ENCODE results near the gene GREB1L.

The GREB1L gene

DNA sequence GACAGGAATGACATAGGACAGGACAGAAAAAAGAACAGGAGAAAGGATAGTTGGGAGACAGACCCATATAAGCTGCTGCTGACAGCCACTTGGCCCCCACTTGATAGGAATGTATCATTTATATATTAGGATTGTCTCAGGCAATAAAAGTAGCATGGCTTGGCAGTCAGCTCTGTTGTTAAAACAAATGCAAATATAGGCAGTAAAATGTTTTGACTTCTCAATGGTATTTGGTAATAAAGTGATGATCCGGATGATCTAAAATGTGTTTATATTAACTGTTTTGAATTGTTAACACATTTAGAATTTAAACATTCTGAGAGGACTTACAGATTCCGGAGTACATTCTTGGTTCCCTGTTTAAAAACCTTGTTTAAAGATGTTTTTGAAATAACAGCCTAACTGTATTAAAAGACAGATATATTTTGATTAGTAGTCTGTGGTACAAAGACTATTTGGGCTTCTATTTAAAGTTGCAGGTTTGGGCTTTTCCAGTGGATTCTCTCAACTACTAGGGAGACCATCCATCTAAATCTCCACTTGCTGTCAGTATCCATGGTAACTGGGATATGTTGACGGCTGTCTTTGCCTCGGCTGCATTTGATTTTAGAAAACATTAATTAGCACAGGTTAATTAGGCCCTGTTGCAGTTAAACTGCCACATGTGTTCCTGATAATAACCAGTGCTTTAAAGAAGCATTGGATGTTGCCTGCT, 210.9 kb downstream of the GREB1L start:
- no peaks in the 10 kb centered on the region for H3K9me3 ChIP-seq (ENCODE audit: low read length)
- no peaks in the 10 kb centered on the region for H3K27me3 ChIP-seq (ENCODE audit: insufficient read depth, low read length)
- H2AFZ ChIP-seq (ENCODE audit: low read length) = no peak overlapping the region
- no peak overlapping the region for H3K4me3 ChIP-seq (ENCODE audit: low read depth, low read length, poor library complexity, severe bottlenecking)
- H3K79me2 ChIP-seq (ENCODE audit: insufficient read depth, low read length) = no peaks in the 10 kb centered on the region
- H3K36me3 ChIP-seq (ENCODE audit: insufficient read depth, low read length) = no peaks in the 10 kb centered on the region
- TF ChIP-seq EZH2 (IDR thresholded peaks at IDR 0.05; ENCODE audit: borderline replicate concordance, low read length) = no peak
- TF ChIP-seq, protein P1, sequence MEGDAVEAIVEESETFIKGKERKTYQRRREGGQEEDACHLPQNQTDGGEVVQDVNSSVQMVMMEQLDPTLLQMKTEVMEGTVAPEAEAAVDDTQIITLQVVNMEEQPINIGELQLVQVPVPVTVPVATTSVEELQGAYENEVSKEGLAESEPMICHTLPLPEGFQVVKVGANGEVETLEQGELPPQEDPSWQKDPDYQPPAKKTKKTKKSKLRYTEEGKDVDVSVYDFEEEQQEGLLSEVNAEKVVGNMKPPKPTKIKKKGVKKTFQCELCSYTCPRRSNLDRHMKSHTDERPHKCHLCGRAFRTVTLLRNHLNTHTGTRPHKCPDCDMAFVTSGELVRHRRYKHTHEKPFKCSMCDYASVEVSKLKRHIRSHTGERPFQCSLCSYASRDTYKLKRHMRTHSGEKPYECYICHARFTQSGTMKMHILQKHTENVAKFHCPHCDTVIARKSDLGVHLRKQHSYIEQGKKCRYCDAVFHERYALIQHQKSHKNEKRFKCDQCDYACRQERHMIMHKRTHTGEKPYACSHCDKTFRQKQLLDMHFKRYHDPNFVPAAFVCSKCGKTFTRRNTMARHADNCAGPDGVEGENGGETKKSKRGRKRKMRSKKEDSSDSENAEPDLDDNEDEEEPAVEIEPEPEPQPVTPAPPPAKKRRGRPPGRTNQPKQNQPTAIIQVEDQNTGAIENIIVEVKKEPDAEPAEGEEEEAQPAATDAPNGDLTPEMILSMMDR (IDR thresholded peaks at IDR 0.05; ENCODE audit: low read length) = no peak
- H4K20me1 ChIP-seq (ENCODE audit: insufficient read depth, low read length) = no peaks in the 10 kb centered on the region
- H3K27ac ChIP-seq (ENCODE audit: low read depth, low read length, poor library complexity, severe bottlenecking) = no peak overlapping the region
- H3K9me2 ChIP-seq (ENCODE audit: low read depth, low read length) = no peaks in the 10 kb centered on the region
- no peaks in the 10 kb centered on the region for H3K4me1 ChIP-seq (ENCODE audit: insufficient read depth, low read length, severe bottlenecking)
- H3K4me2 ChIP-seq (ENCODE audit: low read length) = no peak overlapping the region
- H3F3A ChIP-seq (ENCODE audit: insufficient read depth, low read length) = no peaks in the 10 kb centered on the region
- H3K9ac ChIP-seq (ENCODE audit: low read length) = no peak overlapping the region

- Histone ChIP-seq H3F3A (ENCODE audit: insufficient read depth, low read length) (no peaks in the 10 kb centered on the region), H3K9me2 (ENCODE audit: low read depth, low read length) (no peaks in the 10 kb centered on the region), H3K79me2 (ENCODE audit: insufficient read depth, low read length) (no peaks in the 10 kb centered on the region), H3K4me2 (ENCODE audit: low read length) (no peak overlapping the region), H3K27ac (ENCODE audit: low read depth, low read length, poor library complexity, severe bottlenecking) (no peak overlapping the region), H4K20me1 (ENCODE audit: insufficient read depth, low read length) (no peaks in the 10 kb centered on the region), H3K9ac (ENCODE audit: low read length) (no peak overlapping the region), H3K4me3 (ENCODE audit: low read depth, low read length, poor library complexity, severe bottlenecking) (no peak overlapping the region), H3K9me3 (ENCODE audit: low read length) (no peaks in the 10 kb centered on the region), H3K27me3 (ENCODE audit: insufficient read depth, low read length) (no peaks in the 10 kb centered on the region), H3K4me1 (ENCODE audit: insufficient read depth, low read length, severe bottlenecking) (no peaks in the 10 kb centered on the region), H2AFZ (ENCODE audit: low read length) (no peak overlapping the region), H3K36me3 (ENCODE audit: insufficient read depth, low read length) (no peaks in the 10 kb centered on the region)
- no peak for TF ChIP-seq EZH2 (IDR thresholded peaks at IDR 0.05; ENCODE audit: borderline replicate concordance, low read length)
- TF ChIP-seq, protein P1 (IDR thresholded peaks at IDR 0.05; ENCODE audit: low read length) = no peak
Measured at GRCh38 chr18:21453511-21453901, 211.5 kb downstream of the GREB1L start.

- no peak overlapping the region for H3K27ac ChIP-seq (ENCODE audit: low read depth, low read length, poor library complexity, severe bottlenecking)
- no peaks in the 10 kb centered on the region for H3K9me3 ChIP-seq (ENCODE audit: low read length)
- no peaks in the 10 kb centered on the region for H3F3A ChIP-seq (ENCODE audit: insufficient read depth, low read length)
- no peaks in the 10 kb centered on the region for H4K20me1 ChIP-seq (ENCODE audit: insufficient read depth, low read length)
- H3K36me3 ChIP-seq (ENCODE audit: insufficient read depth, low read length) = no peaks in the 10 kb centered on the region
- H3K9me2 ChIP-seq (ENCODE audit: low read depth, low read length) = no peaks in the 10 kb centered on the region
- no peaks in the 10 kb centered on the region for H3K27me3 ChIP-seq (ENCODE audit: insufficient read depth, low read length)
- no peak overlapping the region for H3K9ac ChIP-seq (ENCODE audit: low read length)
- no peaks in the 10 kb centered on the region for H3K79me2 ChIP-seq (ENCODE audit: insufficient read depth, low read length)
- no peak overlapping the region for H2AFZ ChIP-seq (ENCODE audit: low read length)
- H3K4me3 ChIP-seq (ENCODE audit: low read depth, low read length, poor library complexity, severe bottlenecking) = no peak overlapping the region
- H3K4me2 ChIP-seq (ENCODE audit: low read length) = no peak overlapping the region
- no peak for TF ChIP-seq EZH2 (IDR thresholded peaks at IDR 0.05; ENCODE audit: borderline replicate concordance, low read length)
- TF ChIP-seq, protein P1 (IDR thresholded peaks at IDR 0.05; ENCODE audit: low read length) = no peak
- no peaks in the 10 kb centered on the region for H3K4me1 ChIP-seq (ENCODE audit: insufficient read depth, low read length, severe bottlenecking)
Measured at GRCh38 chr18:21454725-21455124, 212.7 kb downstream of the GREB1L start.
